Activated CD8-positive, alpha-beta memory T cell treated with anti-CD3 and anti-CD28 coated beads, Interleukin-2, amount 50 U/mL, for 48 hours (primary cell): ENCODE data around the gene LTBP1.
"Not testable (repeated sequence)": the region's sequence is repeated elsewhere in the genome, so short reads cannot be mapped to it uniquely, and the experiment has no call there.

ENCODE experiments used
- DNase-seq: peaks from one replicate; pipeline ENCODE4 v3.0.0-alpha.2; 2020

LTBP1 gene

GRCh38 chr2:33209976-33210375 lies 263.2 kb downstream of the LTBP1 start:
- DNase-seq, result no peak

GRCh38 chr2:33210626-33211025 lies 263.9 kb downstream of the LTBP1 start:
- no peak for DNase-seq

DNA sequence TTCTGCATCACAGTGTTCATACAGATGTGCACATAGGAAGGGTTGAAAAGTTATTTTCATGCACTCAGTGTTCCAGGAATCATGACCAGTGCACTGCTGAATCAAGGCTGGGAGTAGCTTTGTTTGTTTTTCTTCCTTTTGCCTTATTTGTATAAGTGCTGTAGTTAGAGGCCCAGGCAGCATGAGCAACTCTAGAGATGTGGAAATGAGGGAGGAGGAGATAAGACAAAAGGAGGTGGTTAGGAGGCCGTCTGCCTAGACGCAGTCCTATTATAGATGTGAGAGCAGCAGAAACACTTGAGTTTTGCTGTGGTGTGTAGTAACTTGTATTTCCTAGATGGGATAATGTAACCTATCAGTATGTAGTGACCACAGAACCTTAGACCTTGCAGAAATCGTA lies 265.4 kb downstream of the LTBP1 start:
- DNase-seq, result no peak

GRCh38 chr2:33213244-33213643 lies 266.5 kb downstream of the LTBP1 start:
- DNase-seq, result no peak

DNA sequence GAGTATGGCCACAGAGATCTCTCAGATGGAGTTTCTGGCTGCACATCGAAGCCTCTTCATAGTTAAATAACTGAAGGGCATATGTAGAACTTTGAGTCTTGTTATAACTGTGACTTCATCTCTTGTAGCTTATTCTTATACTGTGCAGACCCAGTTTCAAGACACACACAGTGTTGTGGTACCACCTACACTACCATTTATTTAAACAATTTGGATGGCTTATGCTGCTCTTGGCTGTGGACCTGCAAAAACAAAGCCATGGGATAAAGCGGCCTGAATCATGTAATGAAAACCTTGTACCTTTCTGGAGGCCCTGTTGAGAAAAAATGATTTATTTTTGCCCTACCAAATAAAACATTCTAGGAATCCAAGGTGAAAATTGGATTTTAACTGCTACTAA lies 266.9 kb downstream of the LTBP1 start:
- DNase-seq, result no peak

- DNase-seq, result no peak
Observed at GRCh38 chr2:33214436-33214835, 267.7 kb downstream of the LTBP1 start.

DNA sequence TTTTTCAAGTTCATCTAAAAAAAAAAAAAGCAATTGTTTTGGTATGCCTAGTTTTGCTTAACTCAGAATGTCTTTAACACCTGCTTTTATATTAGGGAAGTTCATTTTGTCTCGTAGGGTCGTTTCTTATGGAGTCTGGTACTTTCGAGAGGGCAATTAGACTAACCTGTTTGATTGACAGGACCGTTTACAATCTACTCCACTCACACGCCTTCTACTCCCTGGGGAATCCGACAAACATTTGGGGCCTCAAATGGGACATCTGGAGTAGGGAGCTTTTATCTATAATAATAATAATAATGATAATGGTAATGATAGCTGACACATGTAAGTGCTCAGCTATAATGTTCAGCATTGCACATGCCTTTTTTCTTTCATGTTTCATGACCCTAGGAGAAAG lies 268.1 kb downstream of the LTBP1 start:
- no peak for DNase-seq

DNA sequence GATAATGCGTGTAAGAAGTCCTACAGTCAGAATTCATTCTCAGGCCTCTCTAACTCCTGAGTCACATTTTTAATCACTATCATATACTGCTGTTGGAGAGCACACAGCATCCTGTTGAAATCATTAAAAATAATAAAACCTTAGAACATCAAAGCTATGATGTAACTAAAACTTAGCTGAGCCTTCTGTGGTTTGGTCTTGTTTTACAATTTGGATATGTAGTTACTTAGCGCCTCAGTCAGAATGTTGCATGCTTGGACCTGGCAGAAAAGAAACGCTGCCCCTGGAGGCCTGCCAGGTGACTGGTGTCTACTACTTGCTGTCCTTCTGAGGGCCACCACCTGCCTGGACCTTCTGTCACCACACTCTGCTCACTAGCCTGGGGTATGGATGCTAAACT lies 268.5 kb downstream of the LTBP1 start:
- DNase-seq, result no peak

- DNase-seq, result no peak
Observed at GRCh38 chr2:33215983-33216382, 269.2 kb downstream of the LTBP1 start.

GRCh38 chr2:33216508-33217182 lies 269.9 kb downstream of the LTBP1 start:
- DNase-seq, result no peak

- DNase-seq, result no peak
Observed at GRCh38 chr2:33217406-33217805, 270.7 kb downstream of the LTBP1 start.

- DNase-seq, result no peak
Observed at GRCh38 chr2:33219114-33219513, 272.4 kb downstream of the LTBP1 start.

GRCh38 chr2:33219850-33220275 lies 273.1 kb downstream of the LTBP1 start:
- no peak for DNase-seq

DNA sequence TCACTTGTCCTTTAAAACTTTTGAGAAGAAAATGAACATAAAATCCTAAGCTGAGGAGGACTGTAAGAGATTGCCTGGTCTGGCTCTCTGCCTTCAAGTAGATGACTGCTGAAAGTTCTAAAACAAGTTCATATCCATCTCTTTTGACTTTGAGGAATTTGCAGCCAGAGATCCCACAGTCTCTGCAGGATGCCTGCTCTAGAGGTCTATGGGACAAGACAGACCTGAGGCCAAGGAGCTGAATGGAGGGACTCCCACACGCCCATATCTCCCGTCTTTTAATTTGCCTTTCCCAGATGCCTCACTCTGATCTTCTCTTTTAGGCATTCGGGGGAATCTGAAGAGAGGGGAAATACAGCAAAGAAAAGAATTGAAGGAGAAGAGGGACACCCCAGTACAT lies 273.8 kb downstream of the LTBP1 start:
- no peak for DNase-seq

DNA sequence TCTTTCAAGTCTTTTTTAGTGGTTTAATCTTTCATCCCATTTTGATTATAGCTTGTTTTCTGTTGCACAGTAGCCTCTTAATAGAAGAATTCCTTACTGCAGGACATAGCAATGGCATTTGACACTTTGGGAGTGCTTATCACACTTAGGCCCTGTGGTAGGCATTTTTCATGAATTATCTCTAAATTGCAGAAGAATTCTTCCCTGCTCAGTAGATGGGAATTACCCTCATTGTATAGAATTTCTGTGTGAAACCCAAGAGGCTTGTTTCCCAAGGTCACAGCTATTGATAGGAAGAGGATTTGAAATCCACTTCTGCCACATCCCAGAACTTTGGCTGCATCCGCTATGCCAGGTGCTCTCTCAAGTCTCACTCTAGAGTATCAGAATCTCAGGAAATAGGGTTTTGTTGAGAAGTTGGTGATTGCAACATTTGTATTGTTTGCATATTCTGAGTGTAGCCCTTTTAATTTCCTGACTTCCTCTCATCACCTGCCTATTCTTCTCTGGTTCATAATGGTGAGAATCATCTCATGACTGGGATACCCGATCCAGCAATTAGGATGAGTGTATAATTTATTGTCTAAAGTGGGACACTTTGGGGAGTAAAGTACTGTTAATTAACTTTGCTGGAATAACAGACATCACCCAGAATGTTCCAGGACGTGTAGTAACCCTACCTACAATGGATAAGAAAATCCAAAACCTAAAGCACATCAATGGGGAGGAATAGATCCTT lies 274.5 kb downstream of the LTBP1 start:
- DNase-seq, result no peak

GRCh38 chr2:33222309-33222708 lies 275.6 kb downstream of the LTBP1 start:
- DNase-seq, result no peak

GRCh38 chr2:33223856-33224255 lies 277.1 kb downstream of the LTBP1 start:
- no peak for DNase-seq

DNA sequence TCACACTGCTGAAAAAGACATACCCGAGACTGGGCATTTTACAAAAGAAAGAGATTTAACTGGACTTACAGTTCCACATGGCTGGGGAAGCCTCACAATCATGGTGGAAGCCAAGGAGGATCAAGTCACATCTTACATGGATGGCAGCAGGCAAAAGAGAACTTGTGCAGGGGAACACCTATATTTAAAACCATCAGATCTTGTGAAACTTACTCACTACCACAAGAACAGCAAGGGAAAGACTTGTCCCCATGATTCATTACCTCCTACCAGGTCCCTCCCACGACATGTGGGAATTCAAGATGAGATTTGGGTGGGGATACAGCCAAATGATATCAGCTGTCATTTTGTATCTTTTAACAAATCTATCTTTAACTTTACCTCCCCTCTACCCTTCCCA lies 278.6 kb downstream of the LTBP1 start:
- DNase-seq, result no peak

GRCh38 chr2:33226546-33226945 lies 279.8 kb downstream of the LTBP1 start:
- no peak for DNase-seq

DNA sequence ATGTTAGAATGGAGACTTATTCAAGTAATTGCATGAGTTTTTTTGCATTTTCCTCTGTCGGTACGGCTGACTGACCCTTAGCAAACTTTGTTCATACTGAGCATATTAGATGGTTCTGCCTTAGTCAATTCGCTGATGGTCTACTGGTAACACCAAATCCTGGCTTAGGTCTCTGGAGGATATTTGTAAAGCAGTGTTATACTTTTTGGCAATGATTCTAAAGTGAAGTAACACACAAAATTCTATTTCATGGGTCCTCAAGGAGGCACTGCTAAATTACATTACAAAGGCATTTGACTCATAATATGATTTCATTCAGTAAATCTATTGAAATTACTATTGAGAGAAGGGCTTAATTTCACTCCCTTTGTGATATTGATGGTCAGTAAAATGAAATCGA lies 282.9 kb downstream of the LTBP1 start:
- DNase-seq, result no peak

DNA sequence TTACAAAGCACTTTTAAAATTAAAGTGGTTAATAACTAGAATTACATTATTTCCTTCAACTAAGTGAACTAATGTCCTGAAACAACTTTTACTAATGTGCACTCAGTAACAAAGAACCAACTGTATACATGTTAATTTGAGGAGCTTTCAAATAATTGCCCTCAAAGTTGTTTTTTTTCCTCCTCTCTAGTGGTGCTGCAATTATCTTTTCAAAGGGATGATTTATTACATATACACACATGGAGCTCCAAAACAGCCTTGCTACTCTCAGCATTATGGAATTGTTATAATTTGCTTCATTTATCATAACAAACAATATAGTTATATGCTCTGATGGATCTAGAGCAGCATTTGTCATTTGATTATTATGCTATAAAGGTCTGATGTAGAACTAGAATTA lies 283.4 kb downstream of the LTBP1 start:
- DNase-seq, result no peak

- no peak for DNase-seq
Observed at GRCh38 chr2:33230842-33231241, 284.1 kb downstream of the LTBP1 start.

GRCh38 chr2:33235559-33235958 lies 288.8 kb downstream of the LTBP1 start:
- DNase-seq, result not testable (repeated sequence)

DNA sequence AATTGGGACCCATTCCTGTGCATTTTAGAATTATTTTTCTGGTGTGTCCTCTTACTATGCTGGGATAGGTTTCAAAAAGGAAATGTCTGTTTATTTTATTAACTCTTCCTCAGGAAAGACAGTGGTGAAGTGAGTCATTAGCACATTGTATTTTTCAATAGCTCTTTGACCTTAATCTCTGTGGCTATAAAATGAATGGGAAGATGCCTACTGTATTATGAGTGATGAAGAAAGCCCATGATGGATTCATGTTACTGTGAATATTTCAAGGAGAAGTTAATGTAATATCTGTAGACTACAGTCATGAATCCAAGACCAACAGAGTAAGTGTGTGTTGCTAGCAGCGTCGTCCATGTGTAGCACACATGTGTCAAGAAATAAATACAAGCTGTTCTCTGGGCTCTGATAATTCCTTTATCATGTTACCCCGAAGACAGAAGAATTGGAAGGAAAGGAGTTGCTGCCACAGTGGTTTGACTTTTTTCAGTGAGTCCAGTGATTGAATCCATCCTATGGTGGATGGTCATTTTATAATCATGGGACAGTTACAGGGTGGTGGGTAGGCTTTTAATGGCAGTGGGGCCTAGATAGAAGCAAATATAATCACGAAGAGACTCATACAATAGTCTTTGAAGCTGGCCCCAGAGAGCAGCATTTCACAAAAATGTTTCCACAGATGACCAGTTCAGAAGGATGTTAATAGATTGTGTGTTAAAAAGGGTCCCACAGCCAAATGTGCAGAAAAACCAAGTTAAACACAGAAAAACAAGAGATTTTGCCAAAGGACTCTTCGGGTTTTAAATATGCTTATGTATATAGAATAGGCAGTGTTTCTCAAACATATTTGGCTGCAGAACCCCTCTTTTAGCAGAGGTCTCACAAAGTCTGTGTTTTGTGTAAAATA lies 290.0 kb downstream of the LTBP1 start:
- no peak for DNase-seq
